Stimulated activated CD8-positive, alpha-beta memory T cell treated with anti-CD3 and anti-CD28 coated beads, Interleukin-12 subunit alpha, Interleukin-12 subunit beta, amount 100 ng/mL, for 4 hours (primary cell): ENCODE data around the gene HES5.
A peak's percentile ranks its signal among the peaks of the same experiment; 100 is the strongest.

Experiments
- DNase-seq: peaks from one replicate; pipeline ENCODE4 v3.0.0-alpha.2; 2020; ENCODE audit warnings: low read depth

The HES5 gene

DNA sequence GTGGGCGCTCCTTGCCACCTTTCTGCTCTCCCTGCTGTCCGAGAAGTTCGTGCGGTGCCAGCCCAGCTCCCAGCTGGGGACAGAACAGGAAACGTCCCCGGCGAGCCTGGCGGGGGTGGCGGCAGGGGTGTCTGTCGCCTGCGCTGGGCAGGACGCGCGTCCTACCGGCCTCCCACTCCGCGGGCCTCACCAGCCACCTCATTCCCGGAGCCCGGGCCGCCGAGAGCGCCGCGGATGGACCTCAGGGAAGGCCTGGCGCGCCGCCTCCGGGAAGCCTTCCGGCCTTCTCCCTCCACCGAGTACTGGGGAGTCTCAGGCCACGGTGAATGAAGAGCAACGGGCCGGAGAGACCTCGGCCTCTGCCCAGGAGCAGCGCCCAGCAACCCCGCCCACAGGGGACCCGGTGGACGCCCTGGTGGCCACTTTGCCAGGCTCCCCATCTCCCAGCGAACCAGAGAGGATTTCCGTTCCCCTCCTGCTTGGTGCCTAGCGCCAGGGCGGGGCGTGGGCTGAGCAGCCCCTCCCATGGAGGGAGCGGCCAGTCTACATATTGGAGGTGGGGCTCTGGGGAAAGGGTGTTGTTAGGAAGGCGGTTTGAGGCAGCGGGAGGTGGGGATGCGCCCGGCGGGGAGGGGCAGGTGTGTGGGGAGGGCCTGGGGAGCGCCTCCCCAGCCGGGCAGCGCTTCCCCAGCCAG is 16.6 kb upstream of the HES5 start:
- peak; percentile 68 for DNase-seq

DNA sequence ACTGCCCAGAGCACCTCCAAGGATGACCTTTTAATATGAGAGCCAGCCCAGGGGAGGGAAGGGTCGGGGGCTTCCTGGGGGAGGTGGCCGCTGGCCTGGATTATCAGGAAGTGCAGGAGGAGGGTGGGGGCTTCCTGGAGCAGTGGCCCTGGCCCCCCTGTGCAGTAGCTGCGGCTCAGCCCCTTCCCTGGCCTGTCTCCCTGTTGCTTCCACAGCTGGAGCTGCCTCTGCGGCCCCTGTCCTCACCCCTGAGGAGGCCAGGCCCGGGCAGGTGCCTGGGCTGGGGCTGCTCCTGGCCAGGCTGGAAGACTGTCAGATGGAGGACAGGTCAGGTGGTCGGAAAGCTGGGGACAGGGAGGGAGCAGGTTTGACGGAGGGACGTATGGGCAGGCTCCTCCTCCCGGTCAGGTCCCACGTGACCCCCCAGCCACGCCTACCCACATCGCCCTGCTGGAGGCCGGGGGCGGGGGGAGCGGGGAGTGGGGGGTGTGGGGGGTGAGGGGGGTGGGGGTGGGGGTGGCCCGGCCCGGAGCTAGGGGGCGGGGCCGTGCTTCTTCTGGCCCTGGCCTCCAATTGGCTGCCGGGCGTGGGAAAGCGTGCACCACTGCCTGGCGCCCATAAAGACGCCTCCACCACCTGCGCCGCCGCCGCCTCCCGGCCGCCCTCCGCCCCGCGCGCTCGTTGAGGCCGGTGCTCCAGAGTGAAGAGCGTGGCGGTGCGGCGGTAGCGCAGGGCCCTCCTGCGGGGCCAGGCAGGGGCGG is 15.9 kb upstream of the HES5 start:
- DNase-seq, result peak; percentile 84

DNA sequence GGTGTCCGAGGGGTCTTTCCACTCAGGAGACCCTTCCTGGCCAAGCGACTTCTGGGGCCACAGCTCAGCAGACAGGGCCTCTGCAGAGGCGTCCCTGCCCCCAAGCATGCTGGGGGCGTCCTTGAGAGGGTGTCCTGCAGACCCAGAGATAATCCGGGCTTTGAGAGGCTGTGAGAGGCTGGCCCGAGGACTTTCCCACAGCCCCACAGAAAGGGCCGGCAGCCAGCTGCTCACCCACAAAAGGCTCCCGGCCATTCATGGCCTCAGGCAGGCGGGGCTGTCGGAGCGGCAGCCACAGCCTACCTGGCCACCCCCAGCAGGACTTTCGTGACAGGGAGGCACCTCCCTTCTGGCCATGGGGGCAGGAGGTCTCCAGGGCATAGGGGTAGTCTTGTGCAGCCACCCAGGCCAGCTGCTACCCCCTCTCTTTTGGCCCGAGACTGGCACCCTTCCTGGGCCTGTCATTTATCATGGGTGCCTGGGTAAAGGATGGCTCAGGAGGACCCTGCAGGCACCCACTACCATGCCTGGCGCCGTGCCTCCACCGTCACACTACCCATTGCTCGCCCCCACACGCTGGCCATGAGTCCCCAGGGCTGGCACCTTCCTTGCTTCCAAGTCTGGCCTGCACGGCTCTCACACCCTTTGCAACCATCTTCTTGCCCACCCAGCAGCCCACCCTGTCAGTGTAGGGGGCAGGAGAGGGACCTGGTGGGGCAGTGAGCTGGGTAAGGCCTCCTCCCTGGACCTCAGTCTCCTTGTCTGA is 15.0 kb upstream of the HES5 start:
- no peak for DNase-seq

DNA sequence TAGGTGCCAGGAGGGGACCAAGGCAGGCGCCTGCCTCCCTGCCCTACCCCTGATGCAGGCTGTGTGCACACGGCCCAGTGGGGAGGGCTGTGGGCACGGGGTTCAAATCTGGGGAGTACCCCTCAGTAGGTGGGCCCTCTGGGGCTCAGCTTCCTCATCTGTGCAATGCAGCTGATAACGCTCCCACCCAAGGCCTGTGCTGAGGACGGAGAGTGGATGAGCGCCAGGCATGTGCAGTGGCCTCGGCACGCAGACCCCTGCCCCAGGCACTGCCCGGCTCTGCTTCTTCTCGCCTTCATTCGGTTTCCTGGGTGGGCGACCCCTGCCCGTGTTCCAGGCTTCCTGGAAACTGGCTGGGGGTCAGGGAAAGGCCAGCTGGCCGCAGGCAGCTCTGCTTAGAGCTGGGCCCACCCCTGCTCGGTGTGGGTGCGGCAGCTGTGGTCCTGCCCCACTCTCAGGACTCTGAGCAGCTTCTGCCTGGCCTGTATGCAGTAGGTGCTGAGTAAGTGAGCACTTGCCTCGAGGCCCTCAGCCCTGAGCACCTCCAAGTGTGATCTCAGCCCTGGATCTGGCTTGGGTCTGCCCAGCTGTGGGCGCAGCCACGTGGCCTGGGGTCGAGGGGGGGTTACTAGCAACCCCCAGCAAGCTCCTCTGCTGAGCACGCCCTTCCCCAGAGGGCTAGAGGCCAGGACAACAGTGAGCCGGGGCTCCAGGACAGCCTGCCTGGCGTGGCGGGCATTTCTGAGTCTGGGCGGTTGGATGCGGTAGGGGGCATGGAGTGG is 14.2 kb upstream of the HES5 start:
- no peak for DNase-seq

DNA sequence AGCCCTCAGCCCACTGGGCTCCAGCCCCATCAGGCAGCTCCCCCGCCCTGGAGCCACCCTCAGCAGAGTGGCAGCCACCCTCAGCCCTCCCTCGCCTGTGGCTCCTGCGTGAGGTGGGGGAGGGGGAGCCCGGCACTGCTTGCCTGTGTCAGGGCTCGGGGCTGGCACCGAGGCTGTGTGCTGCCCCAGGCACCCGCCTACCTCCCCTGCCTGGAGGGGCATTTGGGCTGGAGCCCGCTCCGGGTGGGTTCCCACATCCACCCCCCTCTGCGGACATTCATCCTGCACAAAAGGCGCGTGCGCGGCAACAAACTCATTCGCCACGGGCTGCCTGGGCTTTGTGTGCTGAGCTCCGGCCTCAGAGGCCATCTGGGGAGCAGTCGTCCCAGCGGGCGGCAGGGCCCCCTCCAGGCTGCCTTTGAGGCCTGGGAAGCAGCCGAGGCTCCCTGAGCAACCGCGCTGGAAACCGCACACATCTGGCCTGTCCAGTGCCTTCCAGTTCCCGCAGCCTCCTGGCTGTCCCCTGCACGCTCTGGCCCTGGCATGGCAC is 13.6 kb upstream of the HES5 start:
- DNase-seq, result peak; percentile 33

DNA sequence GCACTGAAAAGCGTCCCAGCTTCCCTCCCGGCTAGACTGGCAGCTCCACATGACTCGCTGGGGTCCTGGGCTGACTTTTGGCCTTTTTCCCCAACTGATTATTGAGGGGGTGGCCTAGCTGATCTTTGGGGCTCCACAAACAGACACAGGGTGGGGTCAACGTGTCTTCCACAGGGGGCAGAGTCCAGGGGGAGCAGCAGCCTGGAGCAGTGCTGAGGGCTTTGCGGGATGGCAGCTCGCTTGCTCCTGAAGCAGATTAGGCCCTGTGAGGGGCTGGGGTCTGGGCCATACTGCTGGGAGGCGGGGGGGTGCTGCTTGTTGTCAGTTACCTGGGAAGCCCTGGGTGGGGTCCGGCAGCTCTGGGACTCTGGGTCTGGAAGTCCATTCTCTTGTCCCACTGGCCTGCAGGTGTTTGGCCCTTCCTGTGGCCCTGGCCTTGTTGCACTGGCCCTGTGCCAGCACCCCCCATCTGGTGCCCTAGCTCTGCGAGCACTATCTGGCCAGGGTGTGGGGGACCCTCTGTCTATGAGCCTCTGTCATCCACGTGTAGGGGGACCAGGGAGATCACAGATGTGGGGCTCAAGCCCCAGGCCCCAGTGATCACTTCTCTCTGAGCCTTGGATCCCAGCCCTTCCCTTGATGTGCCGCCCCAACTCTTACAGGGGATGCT is 12.3 kb upstream of the HES5 start:
- DNase-seq, result no peak

DNA sequence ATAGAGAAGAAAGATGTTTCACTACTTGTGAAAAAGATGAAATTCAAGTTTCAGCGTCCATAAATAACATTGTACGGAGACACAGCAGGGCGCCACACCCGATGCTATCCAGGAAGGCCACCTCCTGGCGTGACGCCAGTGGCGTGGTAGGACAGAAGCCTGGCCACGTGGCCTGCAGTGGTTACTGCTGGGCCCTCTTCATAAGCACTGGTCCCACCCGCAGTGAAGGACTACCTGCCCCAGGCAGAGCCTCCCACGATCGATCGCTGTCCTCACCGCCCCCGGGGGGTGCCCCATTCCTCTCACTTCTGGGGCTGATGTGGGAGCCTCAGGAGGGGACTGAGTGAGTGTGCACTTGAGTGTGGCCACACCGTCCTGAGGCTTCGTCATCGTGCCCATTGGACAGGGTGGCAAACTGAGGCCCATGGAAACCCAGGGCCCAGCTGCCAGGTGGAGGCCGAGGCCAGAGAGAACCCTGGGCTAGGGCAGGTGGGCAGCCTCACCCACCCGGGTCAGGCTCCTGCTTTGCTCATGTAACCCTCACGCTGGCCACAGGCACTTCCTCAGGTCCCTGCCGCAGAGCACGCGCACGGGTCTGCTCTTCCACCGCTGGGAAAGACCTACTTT is 11.7 kb upstream of the HES5 start:
- DNase-seq, result no peak

DNA sequence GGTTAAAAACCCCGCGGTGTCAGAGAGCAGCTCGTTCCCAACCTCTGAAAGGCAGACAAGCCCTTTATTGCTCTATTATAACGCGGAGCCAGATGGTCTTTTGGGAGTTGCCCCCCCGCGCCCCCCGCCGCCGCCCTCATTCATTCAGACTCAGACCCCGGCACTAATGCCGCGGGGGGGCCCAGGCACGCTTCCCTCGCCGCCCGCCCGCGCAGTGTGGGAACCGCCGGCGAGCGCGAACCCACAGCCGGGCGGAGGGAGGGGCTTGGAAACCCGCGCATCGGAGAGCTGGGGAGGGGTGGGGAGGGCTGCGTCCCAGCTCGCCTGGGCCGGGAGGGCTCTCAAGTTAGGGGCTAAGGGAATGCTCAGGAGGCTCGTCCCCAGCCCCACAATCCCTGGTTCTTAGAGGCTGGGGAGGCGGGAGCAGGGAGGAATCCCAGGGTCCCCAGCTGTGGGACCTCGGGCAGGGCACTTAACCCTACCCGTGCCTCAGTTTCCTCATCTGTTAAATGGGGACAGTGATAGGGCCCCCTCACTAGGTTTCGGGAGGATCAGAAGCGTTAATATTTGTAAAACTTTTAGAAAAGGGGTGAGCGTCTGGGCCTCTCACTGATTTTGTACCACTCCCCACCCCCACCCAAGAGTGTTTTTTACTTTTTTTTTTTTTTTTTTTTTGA is 10.9 kb upstream of the HES5 start:
- DNase-seq, result no peak

DNA sequence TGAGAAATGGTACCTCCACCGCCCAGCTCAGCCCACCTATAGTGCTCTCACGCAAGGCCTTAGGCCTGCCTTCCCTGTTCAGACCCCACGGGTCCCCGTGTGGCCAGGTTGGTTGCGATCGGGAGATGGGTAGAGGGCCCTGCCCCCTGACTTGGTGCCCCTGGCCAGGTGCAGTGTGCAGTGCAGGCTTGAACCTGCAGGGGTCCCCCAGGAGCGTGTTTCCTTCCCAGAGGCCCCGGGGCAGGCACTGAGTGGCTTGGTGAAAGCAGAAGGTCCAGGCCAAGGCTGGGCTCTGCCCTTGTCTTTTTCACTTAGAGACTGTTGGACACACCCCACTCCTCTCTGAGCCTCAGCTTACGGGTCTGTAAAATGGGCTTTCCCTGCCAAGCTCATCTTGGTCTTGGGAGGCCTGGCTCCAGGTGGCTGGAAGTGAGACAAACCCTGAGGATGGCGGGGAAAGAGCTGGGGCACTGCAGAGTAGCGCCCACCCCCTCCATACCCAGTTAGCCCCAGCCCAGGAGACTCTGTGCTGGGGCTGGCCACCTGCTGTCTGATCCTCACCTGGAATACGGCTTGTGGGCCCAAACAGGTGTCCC is 9.3 kb upstream of the HES5 start:
- no peak for DNase-seq

DNA sequence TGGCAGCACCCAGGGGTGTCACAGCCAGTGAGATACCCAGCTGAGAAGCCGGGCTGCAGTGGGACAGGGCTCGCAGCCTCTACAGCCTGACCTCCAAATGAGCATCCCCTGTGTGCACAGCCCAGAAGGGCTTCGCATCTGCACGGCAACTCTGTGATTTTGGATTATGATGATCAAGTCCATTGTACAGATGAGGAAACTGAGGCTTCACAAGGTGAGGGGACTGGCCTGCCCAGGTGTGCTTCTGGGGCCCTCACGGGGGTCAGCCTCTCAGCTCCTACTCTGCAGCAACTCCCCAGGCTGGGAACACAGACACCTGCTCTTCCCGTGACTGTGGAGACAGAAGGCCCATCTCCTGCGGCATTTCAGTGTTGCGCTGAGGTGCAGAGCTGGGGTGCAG is 8.8 kb upstream of the HES5 start:
- DNase-seq, result no peak

DNA sequence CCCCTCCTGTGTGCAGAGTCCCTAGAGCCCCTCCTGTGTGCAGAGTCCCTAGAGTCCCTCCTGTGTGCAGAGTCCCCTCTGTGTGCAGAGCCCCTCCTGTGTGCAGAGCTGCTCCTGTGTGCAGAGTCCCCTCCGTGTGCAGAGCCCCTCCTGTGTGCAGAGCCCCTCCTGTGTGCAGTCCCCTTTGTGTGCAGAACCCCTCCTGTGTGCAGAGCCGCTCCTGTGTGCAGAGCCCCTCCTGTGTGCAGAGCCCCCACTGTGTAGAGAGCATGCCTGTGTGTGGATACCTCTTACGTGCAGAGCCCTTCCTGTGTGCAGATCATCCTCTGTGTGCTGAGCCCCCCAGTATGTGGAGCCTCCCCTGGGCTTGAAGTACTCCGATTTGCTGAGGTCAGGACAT is 8.3 kb upstream of the HES5 start:
- DNase-seq, result no peak

DNA sequence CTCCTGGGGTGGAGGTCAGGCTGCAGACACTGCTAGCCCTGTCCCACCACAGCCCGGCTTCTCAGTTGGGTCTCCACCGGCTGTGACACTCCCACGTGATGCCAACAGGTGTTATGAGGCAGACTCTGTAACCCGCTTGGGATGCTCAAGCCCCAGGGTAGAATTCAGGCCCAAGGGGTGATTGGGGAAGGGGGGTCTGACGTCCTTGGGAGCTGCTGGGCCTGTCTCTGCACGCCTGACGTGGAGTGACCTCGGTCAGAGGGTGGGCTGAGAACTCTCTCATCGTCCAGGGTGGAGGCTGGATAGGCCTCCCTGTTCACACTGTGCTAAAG is 7.7 kb upstream of the HES5 start:
- DNase-seq, result no peak

DNA sequence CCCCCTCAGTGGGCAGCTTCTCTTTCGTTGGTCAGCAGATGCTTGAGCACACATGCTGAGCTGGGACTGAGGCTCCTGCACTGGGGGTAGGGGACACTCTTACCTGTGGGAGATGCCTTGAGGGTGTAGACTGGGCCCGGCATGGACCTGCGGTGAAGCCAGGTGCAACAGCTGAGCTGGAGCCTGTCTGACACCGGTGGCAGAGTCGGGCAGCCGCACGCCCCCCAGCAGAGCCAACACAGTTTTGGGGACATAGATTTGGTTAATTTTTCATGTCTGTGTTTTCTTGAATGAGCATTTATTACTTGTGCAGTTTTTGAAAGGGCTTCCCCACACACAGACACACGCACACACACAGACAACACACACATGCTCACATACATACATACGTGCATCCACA is 5.9 kb upstream of the HES5 start:
- no peak for DNase-seq

DNA sequence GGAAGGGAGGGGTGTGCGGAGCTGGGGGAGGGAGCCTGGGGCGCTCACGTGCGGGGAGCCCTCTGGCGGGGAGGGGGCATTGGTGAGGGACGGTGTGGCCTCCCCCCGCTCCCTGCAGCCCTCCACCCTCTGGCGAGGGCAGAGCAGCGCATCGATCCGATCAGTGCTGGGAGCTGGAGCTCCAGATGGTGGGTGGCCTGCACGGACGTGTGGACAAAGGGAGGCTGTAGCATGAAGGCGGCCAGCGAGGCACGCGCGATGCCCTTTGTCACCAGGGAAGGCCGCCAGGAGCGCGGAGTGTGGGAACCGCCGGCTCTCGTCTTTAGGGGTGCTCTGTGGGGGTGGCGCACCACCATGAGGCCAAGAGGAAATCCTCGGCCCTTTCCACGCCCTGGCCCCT is 5.4 kb upstream of the HES5 start:
- no peak for DNase-seq

DNA sequence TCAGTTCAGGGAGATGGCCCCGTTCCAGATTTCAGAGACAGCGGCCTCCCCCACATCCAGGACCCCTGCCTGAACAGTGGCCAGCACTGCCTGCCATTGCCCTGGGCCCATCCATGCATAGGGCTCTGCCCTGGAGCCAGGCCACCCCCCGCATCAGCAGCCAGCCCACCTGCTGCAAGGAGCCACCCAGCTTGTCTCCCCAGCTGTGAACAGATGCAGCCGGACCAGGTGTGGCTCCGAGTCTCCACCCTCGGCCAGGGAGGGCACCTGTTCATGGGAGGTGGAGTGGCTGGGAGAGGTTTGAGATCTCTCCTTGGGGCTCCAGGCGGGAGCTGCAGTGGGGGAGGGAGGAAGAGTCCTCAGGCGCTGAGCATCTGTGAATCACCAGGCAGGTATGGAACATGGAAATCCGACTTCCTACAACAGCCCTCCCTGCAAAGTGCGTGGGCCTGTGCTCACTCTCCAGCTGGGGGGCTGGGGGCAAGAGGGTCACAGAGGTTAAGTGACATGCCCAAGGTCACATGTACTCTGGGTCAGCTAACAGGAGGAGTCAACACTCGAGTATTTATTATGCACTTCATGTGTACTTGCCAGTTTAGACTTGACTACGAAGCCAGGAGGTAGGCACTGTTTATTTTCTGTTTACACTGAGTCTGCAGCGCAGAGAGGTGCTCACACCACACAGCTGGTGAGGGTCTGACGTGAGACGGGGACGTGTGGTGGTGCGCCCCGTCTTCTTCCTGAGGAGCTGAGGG is 4.8 kb upstream of the HES5 start:
- DNase-seq, result no peak

DNA sequence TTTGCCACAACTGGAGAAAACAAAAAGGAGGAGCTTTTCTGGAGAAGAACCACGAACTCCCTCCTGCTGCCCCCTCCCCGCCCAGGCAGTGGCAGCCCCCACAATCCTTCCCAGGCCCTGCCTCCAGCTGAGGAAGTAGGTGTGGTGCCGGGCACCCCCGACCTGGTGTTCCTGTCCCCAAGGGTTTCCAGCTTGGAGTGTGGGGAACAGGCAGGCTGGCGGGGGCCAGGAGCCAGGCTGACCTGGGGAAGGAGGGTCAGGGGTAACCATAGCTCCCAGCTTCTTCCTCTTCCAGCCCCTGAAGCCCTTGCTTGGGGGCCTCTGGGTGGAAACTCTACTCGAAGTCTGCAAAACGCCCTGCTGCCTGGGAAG is 4.2 kb upstream of the HES5 start:
- no peak for DNase-seq

DNA sequence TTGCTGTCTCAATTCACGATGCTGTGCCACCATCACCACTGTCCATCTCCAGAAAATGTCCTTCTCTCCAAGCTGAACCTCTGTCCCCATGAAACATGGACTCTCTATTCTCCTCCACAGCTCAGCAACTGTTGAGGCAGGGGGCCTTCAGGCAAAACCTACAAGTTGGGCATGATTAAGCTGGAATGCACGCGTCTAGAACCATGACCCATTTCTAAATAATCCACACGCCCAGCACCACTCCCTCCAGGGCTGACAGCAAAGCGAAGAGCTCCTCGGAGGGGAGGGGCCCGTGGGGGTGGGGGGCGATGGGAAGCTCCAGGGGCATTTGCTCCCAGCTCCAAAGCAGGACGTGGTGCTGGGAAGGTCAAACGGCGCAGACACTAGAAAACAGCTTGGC is 3.3 kb upstream of the HES5 start:
- DNase-seq, result no peak

DNA sequence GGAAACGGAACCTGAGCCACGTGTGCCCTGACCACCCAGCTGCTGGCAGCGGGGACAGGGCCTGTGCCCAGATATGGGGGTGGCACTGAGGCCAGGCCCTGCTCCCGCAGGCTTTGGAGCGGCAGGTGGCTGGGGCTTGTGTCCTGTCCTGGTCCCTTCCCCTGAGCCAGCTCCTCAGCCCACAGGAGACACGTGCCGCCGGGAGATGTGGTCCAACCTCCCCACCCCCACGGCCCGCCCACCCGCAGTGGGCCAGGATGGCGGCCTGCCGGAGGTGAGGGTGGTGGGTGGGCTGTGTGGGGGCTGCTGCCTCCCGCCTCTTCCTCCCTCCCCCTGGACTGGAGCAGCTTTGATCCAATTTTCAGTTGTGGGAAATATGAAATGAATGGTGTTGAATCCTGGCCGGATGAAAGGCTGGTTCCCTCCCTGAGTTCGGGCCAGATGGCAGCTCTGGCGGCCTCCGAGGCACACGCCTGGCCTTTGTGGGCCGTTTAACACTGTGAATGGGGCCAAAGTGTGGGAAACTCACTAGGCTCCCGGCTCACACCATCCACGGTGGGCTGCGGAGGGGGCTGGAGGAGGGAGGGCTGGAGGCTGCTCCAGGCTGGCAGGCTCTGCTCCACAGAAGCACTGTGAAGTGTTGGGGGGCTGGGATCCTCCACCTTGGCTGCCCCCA is 2.6 kb upstream of the HES5 start:
- DNase-seq, result no peak
